ENCODE results near the gene ZC3H15. TPM values are rescaled to one million over a fixed set of nuclear protein-coding genes. Genes with fewer than 3 reads are reported as not detected.

Gene ZC3H15
- total and polyA plus RNA-seq, 11 donors = 28.8 to 50.6 (median 31.5) TPM

DNA sequence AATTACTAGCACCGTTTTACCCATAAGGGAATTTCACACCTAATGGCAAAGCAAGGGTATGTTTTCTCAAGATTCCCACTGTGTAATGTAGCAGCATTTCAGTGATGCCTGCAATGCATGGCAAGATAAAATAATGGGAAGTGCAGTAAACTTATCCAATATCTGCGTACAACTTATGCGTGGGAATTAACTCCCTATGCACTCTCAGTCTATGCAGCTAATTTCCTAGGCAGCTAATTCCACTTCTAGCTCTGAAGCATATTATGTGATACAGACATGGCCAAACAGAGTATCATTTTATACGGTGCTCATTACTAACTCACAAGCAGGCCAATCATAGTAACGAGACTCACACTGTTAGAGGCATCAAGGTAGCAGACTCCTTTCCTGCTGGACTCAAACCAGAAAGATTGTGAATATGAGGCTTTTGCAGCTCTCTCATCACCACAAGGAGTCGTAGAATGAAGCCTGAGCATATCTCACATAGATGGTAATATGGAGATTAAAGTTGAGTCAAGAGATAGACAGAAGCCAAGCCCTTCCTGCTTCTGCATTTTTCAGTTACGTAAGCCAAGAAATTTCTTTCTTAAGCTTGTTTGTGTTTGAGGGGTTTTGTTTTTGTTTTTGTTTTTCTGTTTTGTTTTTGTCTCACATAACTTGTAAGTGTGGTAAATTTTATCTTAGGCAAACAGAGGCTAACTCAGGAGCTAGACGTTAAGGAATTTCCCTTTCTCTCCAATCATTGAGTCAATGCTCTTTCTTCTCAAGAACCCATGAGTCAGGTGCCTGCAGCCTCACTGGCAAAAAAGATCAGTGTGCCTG lies 69.0 kb downstream of the ZC3H15 start:
- Histone ChIP-seq H3K27ac (no peak overlapping the region), H3K4me3 (no peak overlapping the region), H3K27me3 (no peaks in the 10 kb centered on the region), H3K36me3 (no peaks in the 10 kb centered on the region), H3K9me3 (no peaks in the 10 kb centered on the region), H3K4me1 (no peaks in the 10 kb centered on the region)
- ATAC-seq = no peak
- 63 to 69% (median 66%) methylated on average over 8 of the region's 8 CpGs for WGBS, 4 donors
- TF ChIP-seq POLR2A (IDR thresholded peaks at IDR 0.05) = no peak
- TF ChIP-seq, protein P1, sequence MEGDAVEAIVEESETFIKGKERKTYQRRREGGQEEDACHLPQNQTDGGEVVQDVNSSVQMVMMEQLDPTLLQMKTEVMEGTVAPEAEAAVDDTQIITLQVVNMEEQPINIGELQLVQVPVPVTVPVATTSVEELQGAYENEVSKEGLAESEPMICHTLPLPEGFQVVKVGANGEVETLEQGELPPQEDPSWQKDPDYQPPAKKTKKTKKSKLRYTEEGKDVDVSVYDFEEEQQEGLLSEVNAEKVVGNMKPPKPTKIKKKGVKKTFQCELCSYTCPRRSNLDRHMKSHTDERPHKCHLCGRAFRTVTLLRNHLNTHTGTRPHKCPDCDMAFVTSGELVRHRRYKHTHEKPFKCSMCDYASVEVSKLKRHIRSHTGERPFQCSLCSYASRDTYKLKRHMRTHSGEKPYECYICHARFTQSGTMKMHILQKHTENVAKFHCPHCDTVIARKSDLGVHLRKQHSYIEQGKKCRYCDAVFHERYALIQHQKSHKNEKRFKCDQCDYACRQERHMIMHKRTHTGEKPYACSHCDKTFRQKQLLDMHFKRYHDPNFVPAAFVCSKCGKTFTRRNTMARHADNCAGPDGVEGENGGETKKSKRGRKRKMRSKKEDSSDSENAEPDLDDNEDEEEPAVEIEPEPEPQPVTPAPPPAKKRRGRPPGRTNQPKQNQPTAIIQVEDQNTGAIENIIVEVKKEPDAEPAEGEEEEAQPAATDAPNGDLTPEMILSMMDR (IDR thresholded peaks at IDR 0.05) = no peak
- intact Hi-C loops (cut with DNase I) = no loop called here
- no peak for DNase-seq

DNA sequence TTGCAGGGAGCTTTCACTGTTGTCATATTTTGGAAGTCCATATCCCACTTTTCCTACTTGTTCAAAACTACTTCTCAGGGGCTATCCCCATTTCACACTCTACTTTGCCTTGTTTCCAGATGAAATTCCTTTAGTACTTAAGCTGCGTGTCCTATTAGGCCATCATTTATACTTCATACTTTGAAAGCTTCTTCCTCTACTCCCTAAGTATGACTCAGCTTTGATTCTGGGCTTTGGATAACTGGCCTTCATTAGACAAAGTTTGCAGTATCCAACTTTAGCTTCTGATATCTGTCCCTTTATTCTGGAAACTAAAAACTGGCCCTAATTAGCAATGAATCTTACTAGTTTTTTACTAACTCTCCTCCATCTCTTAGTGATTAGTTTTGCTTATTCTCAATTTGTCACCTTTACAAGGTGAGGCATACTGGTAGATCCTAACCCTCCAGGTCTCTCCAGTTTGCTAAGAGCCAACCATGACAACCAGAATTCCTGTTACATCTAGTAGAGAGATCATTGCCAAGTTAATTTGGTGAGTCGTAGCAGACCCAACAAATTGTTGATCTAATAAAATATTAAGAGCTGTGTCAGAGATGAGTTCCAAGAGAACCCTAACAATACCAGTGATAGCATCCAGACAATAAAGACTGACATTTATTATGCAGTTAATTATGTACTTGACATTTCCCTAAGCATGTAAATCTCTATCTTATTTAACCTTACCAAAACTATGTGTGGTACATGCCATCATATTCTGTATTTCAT lies 72.6 kb downstream of the ZC3H15 start:
- H3K27ac ChIP-seq = no peak overlapping the region
- ATAC-seq (no peak), DNase-seq (no peak)
- intact Hi-C loops (cut with DNase I) = no loop called here
- peaks cover 0 to 3% (median 0%) of the 10 kb centered on the region in 12 donors for H3K9me3 ChIP-seq
- WGBS, 4 donors = 88 to 91% (median 90%) methylated on average over 2 of the region's 2 CpGs
- no peaks in the 10 kb centered on the region for H3K36me3 ChIP-seq
- no peak overlapping the region for H3K4me3 ChIP-seq
- TF ChIP-seq, protein P1 (IDR thresholded peaks at IDR 0.05) = no peak
- TF ChIP-seq POLR2A (IDR thresholded peaks at IDR 0.05) = no peak
- H3K4me1 ChIP-seq = no peaks in the 10 kb centered on the region
- H3K27me3 ChIP-seq = no peaks in the 10 kb centered on the region

Other genes with a start within 250 kb of the ZC3H15 start
- gene ITGAV, start 103.8 kb downstream of the ZC3H15 start, total RNA-seq = 100 to 1,000 TPM; 133 to 358 (median 235) TPM
- 100 to 1,000 TPM in 1 of 2 donors, 10 to 100 TPM in 1; 22.5 to 107 TPM for gene ITGAV, start 103.8 kb downstream of the ZC3H15 start, polyA plus RNA-seq
- gene FAM171B, start 207.8 kb downstream of the ZC3H15 start, total RNA-seq = 1 to 10 TPM; 1.0 to 4.2 (median 2.7) TPM
- under 1 TPM; 0.34 to 0.73 TPM for gene FAM171B, start 207.8 kb downstream of the ZC3H15 start, polyA plus RNA-seq

All from heart left ventricle (tissue), 16 donors.